IPS-11a (cell line): Measurements from ENCODE around the gene OR51D1.

Experiments used
- H3K4me3 ChIP-seq: one replicate; pipeline ENCODE4 v1.5.1; 2013; ENCODE audit warnings: low read depth, low read length, control low read depth

OR51D1 gene

GRCh38 chr11:4636962-4637661 lies at the start of gene OR51D1:
Gene OR51D1, plus strand, starts transcription at chr11:4637477. Its CDS starts 2,314 bp downstream, at chr11:4639791.
- H3K4me3 ChIP-seq: no peak within 1 kb of the TSS

- no peak overlapping the region for H3K4me3 ChIP-seq
Measured at GRCh38 chr11:4589017-4589416, 48.3 kb upstream of the OR51D1 start.

GRCh38 chr11:4593739-4594138 lies 43.5 kb upstream of the OR51D1 start, which contains the start of gene OR52I1:
Gene OR52I1, plus strand, starts transcription at chr11:4594039. Its CDS starts 0 bp downstream, at chr11:4594039.
- no peak within 1 kb of the TSS for H3K4me3 ChIP-seq

GRCh38 chr11:4605057-4605456 lies 32.2 kb upstream of the OR51D1 start:
- no peak overlapping the region for H3K4me3 ChIP-seq

- no peak overlapping the region for H3K4me3 ChIP-seq
Measured at GRCh38 chr11:4606231-4607015, 30.9 kb upstream of the OR51D1 start.

GRCh38 chr11:4607096-4607495 lies 30.2 kb upstream of the OR51D1 start:
- peak overlapping the region; percentile 72 for H3K4me3 ChIP-seq

GRCh38 chr11:4607781-4608666 lies 29.3 kb upstream of the OR51D1 start, which contains the start of gene TRIM68:
Gene TRIM68, minus strand, starts transcription at chr11:4608231. Its CDS starts 2,727 bp downstream, at chr11:4605504.
- peak within 1 kb of the TSS; percentile 72 for H3K4me3 ChIP-seq

- H3K4me3 ChIP-seq: no peak overlapping the region
Measured at GRCh38 chr11:4610258-4610935, 26.9 kb upstream of the OR51D1 start.

GRCh38 chr11:4611986-4612385 lies 25.3 kb upstream of the OR51D1 start:
- no peak overlapping the region for H3K4me3 ChIP-seq

- H3K4me3 ChIP-seq: no peak overlapping the region
Measured at GRCh38 chr11:4615856-4616444, 21.3 kb upstream of the OR51D1 start.

- no peak overlapping the region for H3K4me3 ChIP-seq
Measured at GRCh38 chr11:4619514-4619913, 17.8 kb upstream of the OR51D1 start.

- no peak overlapping the region for H3K4me3 ChIP-seq
Measured at GRCh38 chr11:4626207-4627099, 10.8 kb upstream of the OR51D1 start.

GRCh38 chr11:4636136-4636535 lies 1.1 kb upstream of the OR51D1 start:
- no peak overlapping the region for H3K4me3 ChIP-seq

- H3K4me3 ChIP-seq: no peak overlapping the region
Measured at GRCh38 chr11:4637662-4638047, 378 bp downstream of the OR51D1 start.

- no peak overlapping the region for H3K4me3 ChIP-seq
Measured at GRCh38 chr11:4639931-4640330, 2.7 kb downstream of the OR51D1 start.

- no peak overlapping the region for H3K4me3 ChIP-seq
Measured at GRCh38 chr11:4641501-4641900, 4.2 kb downstream of the OR51D1 start.

- H3K4me3 ChIP-seq: no peak overlapping the region
Measured at GRCh38 chr11:4642043-4642442, 4.8 kb downstream of the OR51D1 start.

- H3K4me3 ChIP-seq: no peak overlapping the region
Measured at GRCh38 chr11:4643076-4643475, 5.8 kb downstream of the OR51D1 start.

- H3K4me3 ChIP-seq: no peak within 1 kb of the TSS
Measured at GRCh38 chr11:4643682-4644081, 6.4 kb downstream of the OR51D1 start, which contains the start of gene OR51E1. Gene OR51E1, plus strand, starts transcription at chr11:4643982. Its CDS starts 8,545 bp downstream, at chr11:4652527.
